Gastroesophageal sphincter (tissue), 4 donors: ENCODE results near the gene XRCC4. TPM values are rescaled to one million over a fixed set of nuclear protein-coding genes. Genes with fewer than 3 reads are reported as not detected.

ENCODE experiments used
- ATAC-seq: fragments of 150-250 bp; one replicate; pipeline ENCODE4 v1.9.1; 2016; ENCODE audit warnings: mild to moderate bottlenecking, moderate library complexity
- H3K27ac ChIP-seq, 4 donors: fragments of 200-600 bp; sonication (generic) in 3 of 4; 1 replicate in 3 of 4; 2 replicates in 1 of 4; pipeline ENCODE4 v1.5.1; 2016 to 2019
- H3K27me3 ChIP-seq: fragments of 200-600 bp; sonication (generic); one replicate; pipeline ENCODE4 v1.5.1; 2019
- H3K36me3 ChIP-seq, 2 donors: fragments of 200-600 bp; sonication (generic); one replicate each; pipeline ENCODE4 v1.5.1; 2019; ENCODE audit warnings: control low read depth in 1 of 2
- H3K4me1 ChIP-seq, 3 donors: fragments of 200-600 bp; sonication (generic); 1 replicate in 2 of 3; 2 replicates in 1 of 3; pipeline ENCODE4 v1.5.1; 2016 to 2019; ENCODE audit warnings: control low read depth in 2 of 3
- H3K4me3 ChIP-seq, 2 donors: fragments of 200-600 bp; sonication (generic); one replicate each; pipeline ENCODE4 v1.5.1; 2019; ENCODE audit warnings: mild to moderate bottlenecking in 1 of 2, moderate library complexity in 1 of 2
- H3K9me3 ChIP-seq, 3 donors: fragments of 200-600 bp; sonication (generic); one replicate each; pipeline ENCODE4 v1.5.1; 2017 to 2019; ENCODE audit warnings: control low read depth in 2 of 3
- EP300 ChIP-seq: sonication (generic); formaldehyde crosslinking; IDR thresholded peaks from one replicate; pipeline ENCODE4 v1.6.1; 2017; ENCODE audit warnings: antibody characterized with exemption, mild to moderate bottlenecking
- POLR2A ChIP-seq, 2 donors: fragments of 450-650 bp; IDR thresholded peaks; one replicate each; pipeline ENCODE4 v1.6.1; 2017; ENCODE audit warnings: antibody characterized with exemption in 2 of 2, mild to moderate bottlenecking in 2 of 2, moderate library complexity in 1 of 2
- POLR2AphosphoS5 ChIP-seq: sonication (generic); formaldehyde crosslinking; IDR thresholded peaks from one replicate; pipeline ENCODE4 v1.6.1; 2017; ENCODE audit warnings: antibody characterized with exemption
- WGBS, 2 donors: methylation state at CpG; one replicate each; pipeline ENCODE4 v1.1.5; 2018; ENCODE audit warnings: low coverage in 1 of 2; 5-methylcytosine and 5-hydroxymethylcytosine counted together
- total RNA-seq, 4 donors: library from RNA; depleted of rRNA; stranded (reverse); fragments of >200 nt; gene quantifications; one replicate each; pipeline ENCODE4 v1.1.0, GENCODE V29; 2016
- TF ChIP-seq, protein P1 (sequence below), 4 experiments: fragments of 200-600 bp in 2 of 4; fragments of 450-650 bp in 2 of 4; sonication (generic) in 1 of 4; IDR thresholded peaks; one replicate each; pipeline ENCODE4 v1.5.1; 2017 to 2019; ENCODE audit warnings: antibody characterized with exemption in 4 of 4, mild to moderate bottlenecking in 2 of 4, moderate library complexity in 2 of 4

The XRCC4 gene
- total RNA-seq, 4 donors from 2014 or later, result 3.7 to 9.3 (median 5.4) TPM

DNA sequence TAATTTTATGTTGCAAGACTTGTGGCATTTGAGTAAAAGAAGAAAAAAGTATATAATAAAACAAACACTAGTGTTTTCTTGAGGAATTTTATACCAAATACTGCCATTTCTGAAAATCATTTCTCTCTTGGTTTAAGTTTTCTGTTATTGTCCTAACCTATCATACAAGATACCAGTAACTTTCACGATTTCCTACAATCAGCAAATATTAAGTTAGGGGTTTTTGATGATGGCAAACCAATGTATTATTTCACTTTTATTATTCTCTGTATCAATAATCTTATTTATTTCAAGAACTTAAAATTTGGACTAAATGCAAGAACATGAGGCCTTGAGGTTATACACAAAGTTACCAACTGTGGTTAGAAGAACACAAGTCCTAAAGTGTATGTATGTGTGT lies 285.2 kb downstream of the XRCC4 start:
- ATAC-seq, result no peak
- Histone ChIP-seq H3K27ac (no peak overlapping the region), H3K27me3 (no peaks in the 10 kb centered on the region), H3K4me1 (no peaks in the 10 kb centered on the region), H3K4me3 (no peak overlapping the region), H3K36me3 (no peaks in the 10 kb centered on the region), H3K9me3 (peaks cover 0 to 6% (median 0%) of the 10 kb centered on the region in 3 donors)
- WGBS, 2 donors, result 92 to 94% methylated on average over 1 of the region's 1 CpG
- TF ChIP-seq POLR2AphosphoS5, result no peak
- TF ChIP-seq EP300, result no peak
- no peak for TF ChIP-seq POLR2A (IDR thresholded peaks at IDR 0.05)
- TF ChIP-seq, protein P1, sequence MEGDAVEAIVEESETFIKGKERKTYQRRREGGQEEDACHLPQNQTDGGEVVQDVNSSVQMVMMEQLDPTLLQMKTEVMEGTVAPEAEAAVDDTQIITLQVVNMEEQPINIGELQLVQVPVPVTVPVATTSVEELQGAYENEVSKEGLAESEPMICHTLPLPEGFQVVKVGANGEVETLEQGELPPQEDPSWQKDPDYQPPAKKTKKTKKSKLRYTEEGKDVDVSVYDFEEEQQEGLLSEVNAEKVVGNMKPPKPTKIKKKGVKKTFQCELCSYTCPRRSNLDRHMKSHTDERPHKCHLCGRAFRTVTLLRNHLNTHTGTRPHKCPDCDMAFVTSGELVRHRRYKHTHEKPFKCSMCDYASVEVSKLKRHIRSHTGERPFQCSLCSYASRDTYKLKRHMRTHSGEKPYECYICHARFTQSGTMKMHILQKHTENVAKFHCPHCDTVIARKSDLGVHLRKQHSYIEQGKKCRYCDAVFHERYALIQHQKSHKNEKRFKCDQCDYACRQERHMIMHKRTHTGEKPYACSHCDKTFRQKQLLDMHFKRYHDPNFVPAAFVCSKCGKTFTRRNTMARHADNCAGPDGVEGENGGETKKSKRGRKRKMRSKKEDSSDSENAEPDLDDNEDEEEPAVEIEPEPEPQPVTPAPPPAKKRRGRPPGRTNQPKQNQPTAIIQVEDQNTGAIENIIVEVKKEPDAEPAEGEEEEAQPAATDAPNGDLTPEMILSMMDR (IDR thresholded peaks at IDR 0.05), result no peak

DNA sequence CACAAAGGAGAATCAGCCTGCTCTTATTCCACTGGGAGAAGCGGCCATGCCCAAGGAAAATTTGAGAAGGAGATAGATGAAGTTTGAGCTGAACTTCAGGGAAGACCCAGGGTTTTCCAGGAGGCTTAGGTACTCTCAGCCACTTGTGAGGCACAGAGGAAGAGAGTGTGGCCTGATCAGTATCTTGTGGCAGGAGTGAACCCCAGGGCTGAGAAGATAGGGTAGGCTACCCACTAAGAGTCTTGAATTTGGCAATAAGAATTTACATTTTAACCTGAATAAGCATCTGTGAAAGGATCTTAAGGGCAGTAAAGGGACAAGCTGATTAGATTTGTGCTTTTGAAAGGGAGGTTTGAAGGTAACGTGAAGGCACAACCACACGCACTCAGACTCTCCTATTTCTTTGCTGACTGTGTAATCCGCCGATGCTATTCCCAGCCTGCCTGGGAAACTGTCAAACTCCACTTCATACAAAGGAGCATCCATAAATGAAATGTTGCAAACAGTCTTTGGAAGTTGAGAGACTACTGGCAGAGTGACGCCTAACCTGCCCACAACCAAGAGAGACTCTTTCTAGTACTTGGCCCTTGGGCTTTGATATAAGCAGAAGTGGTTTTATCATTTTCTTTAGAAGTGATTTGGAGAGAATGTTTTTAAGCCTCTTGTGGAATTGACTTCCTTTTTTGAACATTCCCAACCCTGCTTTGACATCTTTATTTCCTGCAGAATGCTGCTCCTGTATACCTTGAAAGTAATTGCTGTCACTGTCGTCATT lies 286.0 kb downstream of the XRCC4 start:
- H3K4me3 ChIP-seq, result no peak overlapping the region
- no peaks in the 10 kb centered on the region for H3K27me3 ChIP-seq
- no peak for TF ChIP-seq POLR2A (IDR thresholded peaks at IDR 0.05)
- TF ChIP-seq, protein P1 (IDR thresholded peaks at IDR 0.05), result no peak
- no peak for TF ChIP-seq EP300
- no peak for TF ChIP-seq POLR2AphosphoS5
- H3K4me1 ChIP-seq, result no peaks in the 10 kb centered on the region
- ATAC-seq, result no peak
- H3K36me3 ChIP-seq, result no peaks in the 10 kb centered on the region
- peaks cover 0 to 6% (median 0%) of the 10 kb centered on the region in 3 donors for H3K9me3 ChIP-seq
- no peak overlapping the region for H3K27ac ChIP-seq
- WGBS, 2 donors, result 95 to 98% methylated on average over 7 of the region's 7 CpGs

DNA sequence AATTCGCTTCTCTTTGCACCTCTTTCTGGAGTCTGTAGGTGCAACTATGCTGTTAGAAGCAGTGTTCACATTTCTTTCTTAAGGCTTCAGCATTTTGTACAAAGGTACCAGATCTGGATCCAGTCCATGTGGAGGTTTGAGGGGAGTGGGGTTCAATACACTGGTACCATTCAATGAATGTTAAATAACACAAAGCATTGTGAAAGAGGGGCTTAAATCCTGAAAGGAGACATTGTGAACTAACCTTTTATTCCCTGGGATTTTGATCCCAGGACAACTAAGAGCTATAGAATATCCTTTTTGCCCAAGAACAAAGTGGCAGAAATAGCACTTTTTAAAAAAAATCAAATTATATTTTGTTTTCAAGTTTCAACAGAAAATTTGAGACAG lies 286.5 kb downstream of the XRCC4 start:
- Histone ChIP-seq H3K36me3 (no peaks in the 10 kb centered on the region), H3K4me1 (no peaks in the 10 kb centered on the region), H3K27me3 (no peaks in the 10 kb centered on the region), H3K9me3 (peaks cover 0 to 6% (median 0%) of the 10 kb centered on the region in 3 donors), H3K27ac (no peak overlapping the region), H3K4me3 (no peak overlapping the region)
- WGBS, 2 donors, result 88 to 100% methylated on average over 1 of the region's 1 CpG
- no peak for ATAC-seq
- TF ChIP-seq POLR2A (IDR thresholded peaks at IDR 0.05), result no peak
- no peak for TF ChIP-seq EP300
- TF ChIP-seq, protein P1 (IDR thresholded peaks at IDR 0.05), result no peak
- no peak for TF ChIP-seq POLR2AphosphoS5

DNA sequence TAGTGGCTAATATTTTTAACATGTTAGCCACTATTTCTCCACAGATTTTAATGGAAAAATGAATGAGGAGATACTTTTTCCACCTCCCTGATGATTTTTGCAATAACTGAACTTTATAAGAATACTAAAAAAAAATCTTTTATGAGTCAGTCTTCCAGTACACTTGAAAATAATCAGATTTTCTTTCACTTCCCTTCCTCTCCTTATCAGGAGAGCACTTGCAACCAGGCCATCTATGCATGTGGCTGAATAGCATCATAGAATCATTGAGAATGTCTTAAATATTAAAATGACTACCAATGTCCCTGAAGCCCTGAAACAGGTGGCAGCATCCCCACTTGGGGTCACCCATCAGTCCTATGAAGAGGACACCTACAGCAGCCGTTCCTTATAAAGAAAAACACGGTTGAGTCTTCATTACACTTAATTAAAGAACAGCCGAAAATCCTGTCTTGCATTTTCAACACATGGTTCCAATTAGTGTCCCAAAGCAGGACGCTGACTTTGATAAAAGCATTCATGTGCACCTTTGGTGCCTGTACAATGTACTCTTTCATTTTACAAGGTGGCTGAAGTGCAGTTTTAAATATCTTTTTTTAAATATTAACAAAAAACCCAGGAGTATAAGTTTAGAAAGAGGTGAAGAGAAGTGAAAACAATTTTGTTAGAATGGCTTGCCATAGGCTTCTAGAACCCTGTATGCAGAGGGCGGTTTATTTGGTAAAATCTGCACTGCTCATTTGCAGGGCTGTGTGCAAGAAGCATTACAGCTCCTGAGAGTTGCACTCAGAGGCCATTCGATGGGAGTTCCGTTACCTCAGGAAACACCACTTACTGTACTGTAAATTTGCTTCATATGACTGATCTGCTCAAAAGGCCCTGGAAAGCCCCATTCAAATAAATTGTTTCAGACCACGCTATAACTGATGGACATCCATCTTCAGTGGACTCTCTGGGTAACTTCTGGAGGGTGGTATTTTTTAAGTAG lies 287.3 kb downstream of the XRCC4 start:
- no peak for ATAC-seq
- WGBS, 2 donors, result 72% methylated on average over 6 of the region's 8 CpGs
- Histone ChIP-seq H3K4me3 (no peak overlapping the region), H3K27me3 (no peaks in the 10 kb centered on the region), H3K4me1 (no peaks in the 10 kb centered on the region), H3K27ac (no peak overlapping the region), H3K36me3 (no peaks in the 10 kb centered on the region), H3K9me3 (peaks cover 0 to 6% (median 0%) of the 10 kb centered on the region in 3 donors)
- TF ChIP-seq POLR2A (IDR thresholded peaks at IDR 0.05) (no peak), POLR2AphosphoS5 (no peak), EP300 (no peak)
- TF ChIP-seq, protein P1 (IDR thresholded peaks at IDR 0.05), result no peak
